Endothelial cell of umbilical vein (primary cell): ENCODE data around the gene MAP3K15. TPM values are rescaled to one million over a fixed set of nuclear protein-coding genes. Genes with fewer than 3 reads are reported as not detected.

Source experiments
- BruUV-seq: library from RNA; stranded (reverse); fragments of 400-500 nt; replicated peaks from 2 replicates; lab custom pipeline; 2021; lab: Mats Ljungman, UMichigan
- CTCF ChIA-PET: fragments of 300-600, 350-600 bp; sonication (Branson Sonifier 250); formaldehyde crosslinking; loops from one replicate; lab custom pipeline; 2021; ENCODE audit warnings: antibody characterized with exemption, inconsistent platforms; lab: Charles Lee
- POLR2A ChIA-PET: fragments of 300-600, 350-600 bp; sonication (Branson Sonifier 250); formaldehyde crosslinking; loops from one replicate; lab custom pipeline; 2021; ENCODE audit warnings: antibody characterized with exemption, inconsistent platforms; lab: Charles Lee
- DNase-seq: peaks from one replicate; pipeline ENCODE4 v3.0.0-alpha.2; 2011; ENCODE audit warnings: low read depth, low spot score
- FAIRE-seq: peaks from 2 replicates; lab custom pipeline; 2011; peaks lifted over from hg19 to GRCh38; lab: Jason Lieb, UNC
- H2AFZ ChIP-seq: 2 replicates; pipeline ENCODE4 v1.6.0; 2012; ENCODE audit warnings: low read depth, low read length, control low read depth, inconsistent platforms
- H3K27ac ChIP-seq: 2 replicates; pipeline ENCODE4 v1.5.1; 2011; ENCODE audit warnings: low read depth, mild to moderate bottlenecking, control low read depth, low read length, moderate library complexity; ENCODE audit not compliant: insufficient read depth
- H3K27me3 ChIP-seq, 2 experiments: 2 replicates each; pipeline versions ENCODE4 v1.6.0 to v1.6.1; 2011; ENCODE audit warnings: low read length in 2 of 2, mixed read lengths in 1 of 2; ENCODE audit not compliant: control insufficient read depth in 2 of 2, insufficient read depth in 2 of 2
- H3K36me3 ChIP-seq, 2 experiments: 2 replicates in 1 of 2; 3 replicates in 1 of 2; pipeline ENCODE4 v1.5.1; 2011; ENCODE audit warnings: low read length in 2 of 2, mild to moderate bottlenecking in 1 of 2, moderate library complexity in 1 of 2; ENCODE audit not compliant: control insufficient read depth in 2 of 2, insufficient read depth in 2 of 2; ENCODE audit errors: extremely low read depth in 1 of 2
- H3K4me1 ChIP-seq: 3 replicates; pipeline ENCODE4 v1.5.1; 2011; ENCODE audit warnings: mild to moderate bottlenecking, low read length; ENCODE audit not compliant: control insufficient read depth, insufficient read depth; ENCODE audit errors: extremely low read depth
- H3K4me2 ChIP-seq: 2 replicates; pipeline ENCODE4 v1.6.1; 2011; ENCODE audit warnings: low read length, control low read depth, mixed read lengths; ENCODE audit not compliant: insufficient read depth
- H3K4me3 ChIP-seq, 3 experiments: fragments of 200-600 bp in 1 of 3; sonication (generic), shearing (Covaris generic) in 1 of 3; replicated peaks in 1 of 3; 2 replicates each; pipeline ENCODE4 v1.5.1; 2011 to 2016; ENCODE audit warnings: control low read depth in 3 of 3, low read length in 3 of 3, mild to moderate bottlenecking in 2 of 3, inconsistent platforms in 1 of 3, low read depth in 1 of 3, moderate library complexity in 1 of 3; ENCODE audit not compliant: insufficient read depth in 1 of 3
- H3K79me2 ChIP-seq: 2 replicates; pipeline ENCODE4 v1.6.0; 2012; ENCODE audit warnings: low read length, inconsistent platforms; ENCODE audit not compliant: control insufficient read depth, insufficient read depth
- H3K9ac ChIP-seq: replicated peaks from 2 replicates; pipeline ENCODE3; 2011; ENCODE audit warnings: low read length, control low read depth; ENCODE audit not compliant: insufficient read depth; ENCODE audit errors: extremely low read depth
- H3K9me1 ChIP-seq: replicated peaks from 3 replicates; pipeline ENCODE4 v1.6.0; 2011; ENCODE audit warnings: mild to moderate bottlenecking, low read length; ENCODE audit not compliant: control insufficient read depth, insufficient read depth; ENCODE audit errors: extremely low read depth
- H3K9me3 ChIP-seq: replicated peaks from 2 replicates; pipeline ENCODE4 v1.5.1; 2012; ENCODE audit warnings: low read length, inconsistent platforms; ENCODE audit not compliant: control insufficient read depth, insufficient read depth
- H4K20me1 ChIP-seq: replicated peaks from 2 replicates; pipeline ENCODE3; 2011; ENCODE audit warnings: mild to moderate bottlenecking, low read length; ENCODE audit not compliant: control insufficient read depth, insufficient read depth; ENCODE audit errors: extremely low read depth
- CTCF ChIP-seq, 2 donors: IDR thresholded peaks; 1 replicate in 1 of 2; 2 replicates in 1 of 2; pipeline ENCODE4 v1.5.1; 2011; ENCODE audit warnings: low read length in 2 of 2, mild to moderate bottlenecking in 2 of 2, moderate library complexity in 2 of 2, control low read depth in 1 of 2, inconsistent platforms in 1 of 2, low read depth in 1 of 2; ENCODE audit not compliant: insufficient read depth in 1 of 2; ENCODE audit errors: extremely low read depth in 1 of 2
- EZH2 ChIP-seq: IDR thresholded peaks from 2 replicates; pipeline ENCODE4 v1.6.1; 2012; ENCODE audit warnings: borderline replicate concordance, low read depth, mild to moderate bottlenecking, moderate library complexity, low read length, inconsistent platforms; ENCODE audit not compliant: severe bottlenecking
- FOS ChIP-seq: IDR thresholded peaks from 2 replicates; pipeline ENCODE4 v1.6.1; 2011; ENCODE audit warnings: mild to moderate bottlenecking, low read length, moderate library complexity, borderline replicate concordance; ENCODE audit not compliant: insufficient read depth
- GATA2 ChIP-seq: IDR thresholded peaks from 2 replicates; pipeline ENCODE4 v1.7.0; 2011; ENCODE audit warnings: low read depth, mild to moderate bottlenecking, moderate library complexity, mixed read lengths, low read length; ENCODE audit not compliant: insufficient read length, insufficient read depth
- JUN ChIP-seq: IDR thresholded peaks from 2 replicates; pipeline ENCODE4 v1.6.1; 2011; ENCODE audit warnings: borderline replicate concordance, low read depth; ENCODE audit not compliant: insufficient read length, insufficient read depth
- MAX ChIP-seq: IDR thresholded peaks from 2 replicates; pipeline ENCODE4 v1.6.1; 2011; ENCODE audit not compliant: insufficient read depth, insufficient read length
- MYC ChIP-seq: IDR thresholded peaks from one replicate; pipeline ENCODE4 v1.6.1; 2011; ENCODE audit warnings: mild to moderate bottlenecking, low read depth, low read length
- POLR2A ChIP-seq: IDR thresholded peaks from 2 replicates; pipeline ENCODE4 v1.6.1; 2012; ENCODE audit warnings: low read depth, mild to moderate bottlenecking, control low read depth, low read length
- dilution Hi-C: fragments of 300-500 bp; cut with MboI; formaldehyde crosslinking; loops from one replicate; pipeline ENCODE4 v1.15.0; 2019; ENCODE audit warnings: low sequenced_read_pairs; ENCODE audit not compliant: extremely low pct_ligation_motif_present
- intact Hi-C: fragments of 100-400 bp; cut with micrococcal nuclease; formaldehyde crosslinking; loops from one replicate; pipeline ENCODE4 v1.10.0; 2022
- polyA plus RNA-seq, 4 experiments: library from polyadenylated mRNA; depleted of rRNA in 3 of 4; stranded (reverse) in 3 of 4; unstranded in 1 of 4; fragments of >200 nt; gene quantifications; 2 replicates each; pipeline versions ENCODE4 v1.2.1 to v1.2.3, GENCODE V29; 2011 to 2012; ENCODE audit warnings: missing spikeins in 1 of 4
- total RNA-seq: library from RNA; stranded (reverse); gene quantifications from 2 replicates; pipeline ENCODE4 v1.2.3, GENCODE V29; 2021

Gene MAP3K15
- total and polyA plus RNA-seq, 2 donors (not counting 3 experiments of a cell fraction or from before 2014, with no cell fraction given), result 0.01 to 0.09 TPM

GRCh38 chrX:19332983-19333382 is 182.3 kb downstream of the MAP3K15 start:
- dilution Hi-C loops, result loop anchor here (25.0 kb wide), 1 partner anchor 921 kb away; no protein-coding TSS in a partner anchor
- no peak for TF ChIP-seq CTCF (IDR thresholded peaks at IDR 0.05; ENCODE audit: extremely low read depth in 1 of 2, insufficient read depth in 1 of 2, low read depth in 1 of 2, low read length in 2 of 2)
- no peak for TF ChIP-seq GATA2
- TF ChIP-seq POLR2A, result no peak
- TF ChIP-seq MAX, result no peak
- no peak for TF ChIP-seq EZH2
- no peak for TF ChIP-seq JUN
- TF ChIP-seq FOS, result no peak
- TF ChIP-seq MYC, result no peak
- Histone ChIP-seq H3K27ac (no peak overlapping the region), H3K9me3 (no peaks in the 10 kb centered on the region), H3K4me2 (no peak overlapping the region), H2AFZ (no peak overlapping the region), H3K4me3 (no peak overlapping the region), H3K4me1 (no peaks in the 10 kb centered on the region), H3K27me3 (no peaks in the 10 kb centered on the region), H3K36me3 (no peaks in the 10 kb centered on the region), H3K79me2 (no peaks in the 10 kb centered on the region), H4K20me1 (no peaks in the 10 kb centered on the region), H3K9ac (no peak overlapping the region), H3K9me1 (no peaks in the 10 kb centered on the region)
- POLR2A ChIA-PET, result no interaction called here
- CTCF ChIA-PET, result interaction anchor here (1.0 to 2.0 kb wide), 6 partner anchors 293 to 947 kb away, joined by 3 to 42 read pairs (median 16); no protein-coding TSS in a partner anchor
- DNase-seq (no peak), FAIRE-seq (no peak)
- no TSS peak for BruUV-seq
- intact Hi-C loops, result loop anchor here (10.0 kb wide), 1 partner anchor 658 kb away; the partner anchor contains the start of gene RS1
